ENCODE measurements around the gene PMVK.

DNA sequence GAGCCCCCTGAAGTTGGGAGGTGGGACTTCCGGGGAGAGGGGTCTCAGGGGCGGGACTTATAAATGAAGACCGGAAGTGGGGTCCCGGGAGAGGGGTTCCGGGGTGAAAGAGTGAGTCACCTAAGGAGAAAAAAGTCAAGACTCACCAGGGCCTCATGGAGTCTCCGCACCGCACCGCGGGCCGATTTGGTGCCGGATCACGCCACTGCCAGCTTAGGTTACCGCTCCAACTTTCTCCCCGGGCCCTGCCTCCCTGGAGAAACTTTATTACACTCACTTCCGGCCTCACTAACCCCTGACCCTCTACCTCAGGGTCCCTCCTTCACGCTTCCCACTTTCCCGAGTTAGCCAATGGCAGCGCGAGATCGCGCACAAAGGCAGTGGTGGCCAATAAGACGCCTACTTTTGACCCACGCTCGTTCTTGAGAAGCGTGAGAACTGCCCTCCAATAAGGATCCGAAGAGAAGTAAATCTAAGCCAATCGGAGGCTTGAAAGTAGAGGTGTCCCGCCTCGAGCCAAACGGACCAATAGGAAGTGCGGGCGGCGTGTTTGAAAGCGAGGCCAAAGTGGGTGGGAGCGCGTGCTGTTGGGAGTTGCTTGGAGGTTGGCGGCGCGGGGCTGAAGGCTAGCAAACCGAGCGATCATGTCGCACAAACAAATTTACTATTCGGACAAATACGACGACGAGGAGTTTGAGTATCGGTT is 37.7 kb upstream of the PMVK start, which contains the start of gene CKS1B:
- TF ChIP-seq, protein P1, sequence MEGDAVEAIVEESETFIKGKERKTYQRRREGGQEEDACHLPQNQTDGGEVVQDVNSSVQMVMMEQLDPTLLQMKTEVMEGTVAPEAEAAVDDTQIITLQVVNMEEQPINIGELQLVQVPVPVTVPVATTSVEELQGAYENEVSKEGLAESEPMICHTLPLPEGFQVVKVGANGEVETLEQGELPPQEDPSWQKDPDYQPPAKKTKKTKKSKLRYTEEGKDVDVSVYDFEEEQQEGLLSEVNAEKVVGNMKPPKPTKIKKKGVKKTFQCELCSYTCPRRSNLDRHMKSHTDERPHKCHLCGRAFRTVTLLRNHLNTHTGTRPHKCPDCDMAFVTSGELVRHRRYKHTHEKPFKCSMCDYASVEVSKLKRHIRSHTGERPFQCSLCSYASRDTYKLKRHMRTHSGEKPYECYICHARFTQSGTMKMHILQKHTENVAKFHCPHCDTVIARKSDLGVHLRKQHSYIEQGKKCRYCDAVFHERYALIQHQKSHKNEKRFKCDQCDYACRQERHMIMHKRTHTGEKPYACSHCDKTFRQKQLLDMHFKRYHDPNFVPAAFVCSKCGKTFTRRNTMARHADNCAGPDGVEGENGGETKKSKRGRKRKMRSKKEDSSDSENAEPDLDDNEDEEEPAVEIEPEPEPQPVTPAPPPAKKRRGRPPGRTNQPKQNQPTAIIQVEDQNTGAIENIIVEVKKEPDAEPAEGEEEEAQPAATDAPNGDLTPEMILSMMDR (conservative IDR thresholded peaks at IDR 0.05 in 1 of 2, IDR thresholded peaks at IDR 0.05 in 1 of 2; ENCODE audit: low read depth in 1 of 2, low read length in 2 of 2), result no peak
- no peak for TF ChIP-seq EZH2 (IDR thresholded peaks at IDR 0.05; ENCODE audit: low read length, missing control alignments)
